ENCODE data around the gene MTHFSD.

DNA sequence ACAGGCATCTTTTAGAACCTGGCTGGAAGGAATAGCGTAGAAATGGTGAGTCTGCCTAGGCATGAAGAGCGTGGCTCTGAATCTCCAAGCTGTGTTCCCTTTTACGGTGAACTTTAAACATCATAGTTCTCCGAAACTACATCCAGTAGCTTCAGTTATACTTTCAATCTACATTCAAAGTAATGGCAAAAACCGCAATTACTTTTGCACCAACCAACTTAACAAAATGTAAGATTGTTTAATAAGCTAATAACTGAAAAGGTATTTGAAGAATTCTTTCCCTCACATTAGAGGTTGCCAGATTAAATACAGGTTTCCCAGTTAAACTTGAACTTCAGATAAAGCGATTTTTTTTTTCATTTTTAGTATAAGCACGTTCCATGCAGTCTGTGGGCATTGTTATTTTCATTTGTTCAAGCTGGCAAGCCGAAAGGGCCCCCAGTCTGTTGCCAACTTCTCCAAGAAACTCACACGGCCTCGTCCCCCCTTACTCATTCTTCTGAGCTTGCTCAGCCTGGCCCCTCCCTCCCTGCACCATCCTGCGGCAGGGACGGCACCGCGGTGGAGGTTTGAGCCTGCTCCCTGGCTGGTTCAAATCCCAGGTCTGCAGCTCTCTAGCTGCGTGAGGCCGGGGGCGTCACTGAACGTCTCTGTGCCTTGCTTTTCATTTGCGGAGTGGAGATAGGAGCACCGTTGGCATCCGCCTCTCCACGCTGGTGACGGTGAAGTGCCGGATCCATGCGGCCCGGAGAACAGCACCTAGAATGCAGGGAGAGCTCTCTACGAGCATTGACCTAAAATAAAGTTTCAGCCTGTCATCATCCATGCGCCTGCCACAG, 3.5 kb upstream of the MTHFSD start:
- TF ChIP-seq, protein P1, sequence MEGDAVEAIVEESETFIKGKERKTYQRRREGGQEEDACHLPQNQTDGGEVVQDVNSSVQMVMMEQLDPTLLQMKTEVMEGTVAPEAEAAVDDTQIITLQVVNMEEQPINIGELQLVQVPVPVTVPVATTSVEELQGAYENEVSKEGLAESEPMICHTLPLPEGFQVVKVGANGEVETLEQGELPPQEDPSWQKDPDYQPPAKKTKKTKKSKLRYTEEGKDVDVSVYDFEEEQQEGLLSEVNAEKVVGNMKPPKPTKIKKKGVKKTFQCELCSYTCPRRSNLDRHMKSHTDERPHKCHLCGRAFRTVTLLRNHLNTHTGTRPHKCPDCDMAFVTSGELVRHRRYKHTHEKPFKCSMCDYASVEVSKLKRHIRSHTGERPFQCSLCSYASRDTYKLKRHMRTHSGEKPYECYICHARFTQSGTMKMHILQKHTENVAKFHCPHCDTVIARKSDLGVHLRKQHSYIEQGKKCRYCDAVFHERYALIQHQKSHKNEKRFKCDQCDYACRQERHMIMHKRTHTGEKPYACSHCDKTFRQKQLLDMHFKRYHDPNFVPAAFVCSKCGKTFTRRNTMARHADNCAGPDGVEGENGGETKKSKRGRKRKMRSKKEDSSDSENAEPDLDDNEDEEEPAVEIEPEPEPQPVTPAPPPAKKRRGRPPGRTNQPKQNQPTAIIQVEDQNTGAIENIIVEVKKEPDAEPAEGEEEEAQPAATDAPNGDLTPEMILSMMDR (IDR thresholded peaks at IDR 0.05) = no peak
- no peak for TF ChIP-seq POLR2A (IDR thresholded peaks at IDR 0.05)
